ENCODE results near the gene MYOZ3.

The MYOZ3 gene

DNA sequence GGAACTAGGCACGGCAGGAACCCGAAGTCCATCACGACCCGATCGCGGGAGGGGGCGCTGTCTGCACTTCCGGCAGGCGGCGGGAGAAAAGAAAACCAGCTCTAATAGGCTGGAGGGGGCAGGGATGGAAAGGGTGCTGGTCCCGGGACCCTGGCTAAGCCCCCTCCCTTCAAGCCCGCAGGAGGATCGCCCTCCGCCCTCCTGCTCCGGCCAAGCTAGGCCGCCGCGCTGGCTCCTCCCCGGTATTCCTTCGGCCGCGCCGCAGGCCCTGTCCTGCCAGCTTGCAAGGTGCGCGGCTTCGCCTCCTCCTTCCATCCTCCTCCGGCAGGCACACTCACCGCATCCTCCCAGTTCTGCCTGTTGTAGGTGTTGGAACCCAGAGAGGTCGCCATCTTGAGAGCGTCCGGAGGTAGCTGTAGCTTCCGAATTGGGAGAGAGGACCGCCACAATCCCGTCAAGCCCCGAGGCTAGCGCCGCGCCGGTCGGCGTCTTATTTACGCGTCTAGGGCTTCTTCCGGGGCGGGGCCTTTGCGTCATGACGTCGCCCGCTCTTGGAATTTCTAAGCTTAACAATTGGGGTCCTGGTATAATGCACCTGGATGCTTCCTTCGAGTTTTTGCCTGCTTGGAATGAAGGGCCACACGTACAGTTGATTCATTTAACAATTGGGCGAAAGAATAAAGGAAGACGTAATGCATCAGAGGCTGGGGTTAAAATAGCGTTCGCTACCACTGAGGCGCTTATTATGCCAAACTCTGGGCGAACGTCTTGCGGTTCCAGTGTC lies 39.7 kb downstream of the MYOZ3 start, which contains the start of gene RBM22:
Gene RBM22, minus strand, starts transcription at position 469 of the 784 bp plus-strand sequence. Its CDS starts 77 bp downstream, at position 392.
- peak; percentile 84 for DNase-seq (ENCODE audit: low read depth in 2 of 2)

DNA sequence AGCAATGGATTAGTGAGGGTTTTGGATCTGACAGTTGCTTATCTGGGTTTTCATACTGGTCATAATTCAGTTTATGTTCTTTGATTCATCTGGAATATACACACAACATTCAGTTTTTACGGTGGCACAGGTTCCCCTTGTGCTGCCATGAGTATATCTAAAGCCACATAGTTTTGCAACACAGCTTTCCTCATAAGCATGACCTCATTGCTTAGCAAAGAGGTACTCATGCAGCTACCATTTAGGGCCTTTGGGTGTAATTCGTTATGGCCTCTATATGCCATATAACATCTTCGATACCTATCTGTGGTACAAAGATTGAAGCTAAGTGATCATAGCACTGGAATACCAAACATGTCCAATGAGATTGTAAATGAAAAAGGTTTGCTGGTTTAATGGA lies 42.7 kb downstream of the MYOZ3 start:
- no peak for DNase-seq (ENCODE audit: low read depth in 2 of 2)

DNA sequence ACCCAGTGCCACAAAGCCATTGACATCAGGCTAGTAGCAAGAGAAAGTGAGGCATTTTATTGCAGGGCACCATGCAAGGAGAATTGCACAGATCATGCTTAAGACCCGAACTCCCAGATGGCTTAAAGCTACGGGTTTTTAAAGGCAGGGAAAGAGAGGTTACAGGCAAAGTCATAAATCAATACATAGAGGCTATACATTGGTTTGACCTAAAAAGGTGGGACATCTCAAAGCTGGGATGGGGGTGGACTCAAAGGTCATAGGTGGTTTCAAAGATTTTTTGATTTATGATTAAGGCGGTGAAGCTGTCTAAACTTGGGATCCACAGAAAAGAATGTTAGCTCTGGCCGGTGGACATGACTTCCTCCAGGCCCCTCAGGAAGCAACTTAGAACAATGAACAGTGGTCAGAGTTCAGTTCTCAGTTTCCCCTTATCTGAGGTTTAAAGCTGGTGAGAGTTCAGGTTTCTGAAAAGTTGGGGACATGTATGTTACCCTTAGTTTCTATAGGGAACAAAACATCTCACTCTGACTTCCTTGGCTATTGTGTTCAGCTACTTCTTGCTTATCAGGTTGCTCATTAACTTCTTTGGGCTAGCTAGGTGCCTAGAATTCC lies 45.8 kb downstream of the MYOZ3 start:
- no peak for DNase-seq (ENCODE audit: low read depth in 2 of 2)

DNA sequence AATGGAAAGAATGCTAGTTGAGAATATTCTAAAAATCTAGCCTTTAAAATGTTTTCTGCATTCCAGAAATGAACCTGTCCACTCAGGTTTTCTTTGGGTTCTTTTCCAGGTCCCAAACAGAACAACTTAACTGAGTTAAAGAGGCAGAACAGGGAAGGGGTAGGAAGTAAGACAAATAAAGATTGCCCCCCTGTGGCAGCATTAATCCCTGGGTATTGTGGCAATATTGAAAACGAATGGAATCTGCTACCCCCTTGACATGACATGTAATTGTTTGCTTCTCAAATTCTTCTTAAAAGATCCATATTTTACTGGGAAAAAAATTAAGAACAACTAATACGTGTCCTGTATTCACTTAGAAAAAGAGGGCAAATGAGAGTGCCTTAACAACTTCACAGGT lies 49.1 kb downstream of the MYOZ3 start:
- no peak for DNase-seq (ENCODE audit: low read depth in 2 of 2)

- no peak for DNase-seq (ENCODE audit: low read depth in 2 of 2)
Observed at GRCh38 chr5:150723845-150724244, 62.8 kb downstream of the MYOZ3 start.

Measured in activated CD8-positive, alpha-beta memory T cell treated with anti-CD3 and anti-CD28 coated beads for 4 hours (primary cell).